Skin of body (tissue), 3 donors: ENCODE measurements around the gene POU6F1. TPM values are rescaled to one million over a fixed set of nuclear protein-coding genes. Genes with fewer than 3 reads are reported as not detected.

ENCODE experiments used
- DNase-seq: peaks from one replicate; lab custom pipeline; 2025; lab: John Stamatoyannopoulos, UW
- small RNA-seq: library from RNA; depleted of rRNA; stranded (forward); fragments of <200 nt; gene quantifications from one replicate; pipeline ENCODE3, GENCODE V24; 2014; ENCODE audit warnings: low replicate concordance
- total RNA-seq: library from RNA; depleted of rRNA; stranded (reverse); fragments of >200 nt; gene quantifications from one replicate; pipeline ENCODE4 v1.2.3, GENCODE V29; 2014

The POU6F1 gene
- total RNA-seq, 1 donor from 2014 or later = 4.8 TPM

- DNase-seq = no peak
Measured at GRCh38 chr12:51171884-51172514, 45.9 kb downstream of the POU6F1 start.

GRCh38 chr12:51163795-51164194, 54.1 kb downstream of the POU6F1 start:
- no peak for DNase-seq

DNA sequence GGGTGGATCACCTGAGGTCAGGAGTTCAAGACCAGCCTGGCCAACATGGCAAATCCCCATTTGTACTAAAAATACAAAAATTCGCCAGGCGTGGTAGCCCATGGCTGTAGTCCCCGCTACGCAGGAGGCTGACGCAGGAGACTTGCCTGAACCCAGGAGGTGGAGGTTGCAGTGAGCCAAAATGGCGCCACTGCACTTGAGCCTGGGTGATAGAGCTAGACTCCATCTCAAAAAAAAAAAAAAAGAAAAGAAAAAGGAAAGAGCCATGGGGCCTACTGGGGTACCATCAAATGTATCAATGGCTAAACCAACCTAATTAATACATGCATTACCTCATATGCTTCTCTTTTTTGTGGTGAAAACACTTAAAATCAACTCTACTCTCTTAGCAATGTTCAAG, 55.6 kb downstream of the POU6F1 start:
- no peak for DNase-seq

- DNase-seq = no peak
Measured at GRCh38 chr12:51160814-51161459, 56.9 kb downstream of the POU6F1 start.

DNA sequence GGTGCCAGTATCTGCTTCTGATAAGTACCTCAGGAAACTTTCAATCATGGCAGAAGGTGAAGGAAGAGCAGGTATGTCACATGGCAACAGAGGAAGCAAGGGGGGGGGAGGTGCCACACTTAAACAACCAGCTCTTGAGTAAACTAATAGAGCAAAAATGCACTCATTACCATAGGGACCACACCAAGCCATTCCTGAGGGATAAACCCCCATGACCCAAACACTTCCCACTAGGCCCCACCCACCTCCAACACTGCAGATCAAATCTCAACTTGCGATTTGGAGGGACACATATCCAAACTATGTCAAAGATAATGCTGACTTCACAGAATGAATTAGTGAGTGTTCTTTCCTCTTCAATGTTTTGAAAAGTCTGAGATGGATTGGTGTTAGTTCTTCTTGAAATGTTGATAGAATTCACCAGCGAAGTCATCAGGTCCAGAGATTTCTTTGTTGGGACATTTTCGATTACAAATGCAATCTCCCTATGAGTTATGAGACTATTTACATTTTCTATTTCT, 61.6 kb downstream of the POU6F1 start:
- DNase-seq = no peak

DNA sequence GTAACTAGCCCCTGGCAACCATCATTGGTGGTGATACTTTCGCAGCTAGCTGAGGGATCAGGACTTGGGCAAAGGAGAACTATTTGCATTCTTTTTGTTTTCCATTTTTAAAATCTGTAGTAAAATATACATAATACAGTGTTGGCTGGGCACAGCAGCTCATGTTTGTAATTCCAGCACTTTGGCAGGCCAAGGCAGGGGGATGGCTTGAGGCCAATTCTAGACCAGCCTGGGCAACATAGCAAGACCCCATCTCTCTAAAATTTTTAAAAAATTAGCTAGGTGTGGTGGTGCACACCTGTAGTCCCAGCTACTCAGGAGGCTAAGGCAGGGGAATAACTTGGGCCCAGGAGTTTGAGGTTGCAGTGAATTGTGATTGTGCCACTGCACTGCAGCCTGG, 64.9 kb downstream of the POU6F1 start:
- no peak for DNase-seq

GRCh38 chr12:51150777-51151176, 67.1 kb downstream of the POU6F1 start:
- DNase-seq = no peak

DNA sequence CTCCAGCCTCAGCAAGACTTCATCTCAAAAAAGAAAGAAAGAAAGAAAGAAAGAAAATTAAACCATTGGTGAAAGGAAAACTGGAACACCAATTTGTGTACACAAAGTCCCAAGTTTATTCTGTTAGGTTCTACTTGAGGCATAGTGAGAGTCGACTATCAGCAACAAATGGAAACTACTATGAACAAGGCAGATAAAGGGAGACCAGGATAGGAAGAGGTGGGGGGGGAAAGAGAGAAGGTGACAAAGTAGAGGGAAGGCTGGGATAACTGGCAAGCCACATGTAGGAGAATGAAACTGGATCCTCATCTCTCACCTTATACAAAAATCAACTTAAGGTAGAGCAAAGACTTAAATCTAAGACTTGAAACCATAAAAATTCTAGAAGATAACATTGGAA, 70.6 kb downstream of the POU6F1 start:
- no peak for DNase-seq

DNA sequence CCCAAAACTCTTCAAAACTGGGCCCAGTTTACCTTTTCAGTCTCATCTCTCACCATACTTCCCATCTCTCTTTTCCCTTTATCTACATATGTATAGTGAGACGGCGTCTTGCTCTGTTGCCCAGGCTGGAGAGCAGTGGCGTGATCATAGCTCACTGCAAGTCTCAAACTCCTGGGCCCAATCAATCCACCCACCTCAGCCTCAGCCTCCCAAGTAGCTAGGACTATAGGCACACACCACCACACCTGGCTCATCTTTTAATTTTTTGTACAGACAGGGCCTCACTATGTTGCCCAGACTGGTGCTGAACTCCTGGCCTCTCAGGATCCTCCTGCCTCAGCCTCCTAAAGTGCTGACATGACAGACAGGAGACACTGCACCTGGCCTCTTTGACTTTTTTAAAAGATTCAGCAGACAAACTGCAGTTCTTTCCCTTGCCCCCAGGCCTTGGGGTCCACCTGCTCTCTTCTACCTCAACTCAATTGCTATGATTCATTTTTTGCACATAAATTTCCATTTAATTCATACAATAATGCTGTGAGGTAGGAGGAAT, 78.5 kb downstream of the POU6F1 start:
- DNase-seq = no peak

Small RNA genes within 50 kb of the gene (small RNA-seq; reads per million reads assigned to genes)
- gene RF00019 (not detected), gene RNU6-199P (not detected)

Other genes with a start within 250 kb of the POU6F1 start
- gene SLC11A2, start 191.7 kb downstream of the POU6F1 start, total RNA-seq = 56.3 TPM
- 55.0 TPM for gene LETMD1, start 169.7 kb downstream of the POU6F1 start, total RNA-seq
- gene CSRNP2, start 134.5 kb downstream of the POU6F1 start, total RNA-seq = 15.5 TPM
- 17.4 TPM for gene TFCP2, start 44.9 kb downstream of the POU6F1 start, total RNA-seq
- 50.2 TPM for gene DAZAP2, start 20.8 kb upstream of the POU6F1 start, total RNA-seq
- 11.9 TPM for gene SMAGP, start 52.4 kb upstream of the POU6F1 start, total RNA-seq
- 5.6 TPM for gene BIN2, start 106.1 kb upstream of the POU6F1 start, total RNA-seq
- not detected for gene CELA1, start 128.6 kb upstream of the POU6F1 start, total RNA-seq
- gene GALNT6, start 173.3 kb upstream of the POU6F1 start, total RNA-seq = 4.9 TPM
- gene SLC4A8, start 206.8 kb upstream of the POU6F1 start, total RNA-seq = 1.9 TPM